Transverse colon (tissue), 4 donors: ENCODE measurements around the gene MANEAL. TPM values are rescaled to one million over a fixed set of nuclear protein-coding genes. Genes with fewer than 3 reads are reported as not detected.

Experiments
- DNase-seq: peaks from one replicate; pipeline ENCODE4 v3.0.0-alpha.2; 2019
- H3K27ac ChIP-seq, 4 donors: fragments of 200-600 bp; sonication (generic); 2 replicates each; pipeline ENCODE4 v1.5.1; 2016 to 2018; ENCODE audit warnings: inconsistent platforms in 4 of 4
- H3K27me3 ChIP-seq: fragments of 200-600 bp; sonication (generic); 2 replicates; pipeline ENCODE4 v1.5.1; 2017; ENCODE audit warnings: inconsistent platforms
- H3K36me3 ChIP-seq, 4 donors: fragments of 200-600 bp; sonication (generic); 2 replicates each; pipeline ENCODE4 v1.5.1; 2017 to 2019; ENCODE audit warnings: inconsistent platforms in 4 of 4
- H3K4me1 ChIP-seq, 4 donors: fragments of 200-600 bp; sonication (generic); 2 replicates each; pipeline ENCODE4 v1.5.1; 2017 to 2020; ENCODE audit warnings: inconsistent platforms in 4 of 4
- H3K4me3 ChIP-seq, 4 donors: fragments of 200-600 bp; sonication (generic); 1 replicate in 1 of 4; 2 replicates in 3 of 4; pipeline versions ENCODE4 v1.5.1 to v1.6.1; 2017 to 2019; ENCODE audit warnings: inconsistent platforms in 4 of 4
- H3K9me3 ChIP-seq, 2 donors: fragments of 200-600 bp; sonication (generic); 2 replicates each; pipeline ENCODE4 v1.5.1; 2017 to 2019; ENCODE audit warnings: inconsistent platforms in 2 of 2
- CTCF ChIP-seq, 5 experiments: fragments of 200-600 bp in 3 of 5; fragments of 450-650 bp in 2 of 5; sonication (generic) in 3 of 5; IDR thresholded peaks; 1 replicate in 2 of 5; 2 replicates in 3 of 5; pipeline ENCODE4 v1.5.1; 2016 to 2017; ENCODE audit warnings: antibody characterized with exemption in 5 of 5, inconsistent platforms in 3 of 5, mild to moderate bottlenecking in 2 of 5, moderate library complexity in 1 of 5
- EP300 ChIP-seq: sonication (generic); formaldehyde crosslinking; IDR thresholded peaks from one replicate; pipeline ENCODE4 v1.6.1; 2017; ENCODE audit warnings: antibody characterized with exemption, low read depth
- POLR2A ChIP-seq: fragments of 450-650 bp; IDR thresholded peaks from one replicate; pipeline ENCODE4 v1.6.1; 2016; ENCODE audit warnings: antibody characterized with exemption, mild to moderate bottlenecking, moderate library complexity
- POLR2AphosphoS5 ChIP-seq, 3 donors: sonication (generic); formaldehyde crosslinking; IDR thresholded peaks; one replicate each; pipeline ENCODE4 v1.6.1; 2016; ENCODE audit warnings: antibody characterized with exemption in 3 of 3
- WGBS, 2 donors: methylation state at CpG; one replicate each; pipeline ENCODE4 v1.1.5; 2018; ENCODE audit warnings: low coverage in 1 of 2; 5-methylcytosine and 5-hydroxymethylcytosine counted together
- in situ Hi-C, 4 donors: fragments of 200-750 bp; cut with MboI; loops; one replicate each; pipeline versions ENCODE4 v1.15.0 to v1.15.1; 2017; ENCODE audit warnings: low sequenced_read_pairs in 3 of 4, low pct_ligation_motif_present in 1 of 4, low pct_unique_long_range_greater_than_20kb in 1 of 4
- intact Hi-C: fragments of 100-400 bp; cut with DNase I; formaldehyde crosslinking; loops from one replicate; pipeline ENCODE4 v1.15.1; 2023; ENCODE audit warnings: low total_unique reads
- total RNA-seq, 4 donors: library from RNA; depleted of rRNA; stranded (reverse); fragments of >200 nt; gene quantifications; one replicate each; pipeline ENCODE4 v1.1.0, GENCODE V29; 2016

MANEAL gene
- total RNA-seq, 4 donors from 2014 or later, result 1.1 to 9.6 (median 5.7) TPM

- TF ChIP-seq POLR2AphosphoS5 (IDR thresholded peaks at IDR 0.05) (no peak), EP300 (no peak), POLR2A (no peak), CTCF (IDR thresholded peaks at IDR 0.05) (no peak)
- Histone ChIP-seq H3K9me3 (no peaks in the 10 kb centered on the region), H3K4me3 (no peak overlapping the region), H3K27ac (peak overlapping the region in 1 of 4 donors; percentile 73), H3K4me1 (peaks cover 3 to 35% (median 16%) of the 10 kb centered on the region in 4 donors), H3K27me3 (no peaks in the 10 kb centered on the region), H3K36me3 (peaks cover 0 to 3% (median under 1%) of the 10 kb centered on the region in 4 donors)
- intact Hi-C loops (no loop called here), in situ Hi-C loops (no loop called here)
- no peak for DNase-seq
- 70 to 81% methylated on average over 4 to 5 of the region's 5 CpGs for WGBS, 2 donors
These were observed 51.5 kb downstream of the MANEAL start for GRCh38 chr1:37845049-37845646.

GRCh38 chr1:37845786-37846185 is 52.1 kb downstream of the MANEAL start:
- H3K4me1 ChIP-seq, result peaks cover 3 to 41% (median 16%) of the 10 kb centered on the region in 4 donors
- H3K4me3 ChIP-seq, result no peak overlapping the region
- TF ChIP-seq POLR2A (no peak), POLR2AphosphoS5 (IDR thresholded peaks at IDR 0.05) (no peak), CTCF (IDR thresholded peaks at IDR 0.05) (no peak), EP300 (no peak)
- H3K36me3 ChIP-seq, result peaks cover 0 to 1% (median 0%) of the 10 kb centered on the region in 4 donors
- intact Hi-C loops, result no loop called here
- WGBS, 2 donors, result 60 to 81% methylated on average over 3 of the region's 3 CpGs
- H3K27ac ChIP-seq, result peak overlapping the region in 1 of 4 donors; percentile 73
- H3K9me3 ChIP-seq, result no peaks in the 10 kb centered on the region
- no peak for DNase-seq
- H3K27me3 ChIP-seq, result no peaks in the 10 kb centered on the region
- in situ Hi-C loops, result no loop called here

DNA sequence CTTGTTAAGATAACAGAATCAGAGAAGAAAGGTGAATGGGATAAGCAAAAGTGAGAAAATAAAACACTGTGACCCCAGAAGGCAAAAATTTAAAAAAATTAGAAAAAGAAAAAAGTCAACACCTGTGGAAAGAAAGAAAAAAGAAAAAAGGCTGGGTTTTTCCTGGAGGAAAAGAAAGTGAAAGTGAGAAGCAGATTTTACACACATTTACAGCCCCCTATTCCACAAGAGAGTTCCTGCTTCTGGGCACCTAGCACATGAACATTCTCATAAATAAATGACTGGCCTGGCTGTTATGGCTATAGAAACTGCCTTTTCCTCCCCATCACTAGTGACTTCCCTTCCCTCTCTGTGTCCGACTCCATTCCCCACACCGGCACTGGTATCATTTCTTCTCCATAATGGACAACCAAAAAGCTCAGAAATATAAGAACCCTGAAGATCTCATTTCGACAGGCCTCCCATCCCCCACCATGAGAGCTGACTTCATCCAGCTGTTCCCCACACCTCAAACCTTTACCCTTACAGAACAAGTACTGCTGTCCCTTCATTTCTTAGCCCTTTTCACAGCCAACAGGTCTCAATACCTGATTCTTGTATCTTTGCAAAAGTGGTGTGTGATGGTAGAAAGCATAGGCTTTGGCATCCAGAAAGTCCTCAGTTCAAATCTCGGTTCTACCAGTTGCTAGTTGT is 53.1 kb downstream of the MANEAL start:
- DNase-seq, result no peak
- intact Hi-C loops, result no loop called here
- in situ Hi-C loops, result no loop called here

More for the DNA sequence above, 53.1 kb downstream of the MANEAL start:
- Histone ChIP-seq H3K4me1 (peaks cover 3 to 51% (median 16%) of the 10 kb centered on the region in 4 donors), H3K4me3 (peak overlapping the region in 1 of 4 donors; percentile 14), H3K36me3 (no peaks in the 10 kb centered on the region), H3K27me3 (no peaks in the 10 kb centered on the region), H3K9me3 (no peaks in the 10 kb centered on the region), H3K27ac (peak overlapping the region; percentile 57 to 73 (median 60))
- TF ChIP-seq EP300 (no peak), CTCF (IDR thresholded peaks at IDR 0.05) (no peak), POLR2AphosphoS5 (IDR thresholded peaks at IDR 0.05) (no peak), POLR2A (no peak)
- WGBS, 2 donors, result 22 to 55% methylated on average over 4 of the region's 4 CpGs
